Stimulated activated CD8-positive, alpha-beta memory T cell treated with anti-CD3 and anti-CD28 coated beads, Interleukin-15, amount 100 ng/mL, for 24 hours (primary cell): Measurements from ENCODE around the gene ARPC1B.
"Not testable (repeated sequence)": the region's sequence is repeated elsewhere in the genome, so short reads cannot be mapped to it uniquely, and the experiment has no call there.

Experiments
- DNase-seq: peaks from one replicate; pipeline ENCODE4 v3.0.0-alpha.2; 2020; ENCODE audit warnings: low read depth

Gene ARPC1B

GRCh38 chr7:99368750-99369389, 5.7 kb upstream of the ARPC1B start:
- no peak for DNase-seq

GRCh38 chr7:99369767-99370391, 4.7 kb upstream of the ARPC1B start:
- DNase-seq, result no peak

GRCh38 chr7:99371376-99371920, 3.1 kb upstream of the ARPC1B start:
- DNase-seq, result no peak

GRCh38 chr7:99372275-99373090, 2.0 kb upstream of the ARPC1B start:
- no peak for DNase-seq

- DNase-seq, result no peak
Observed at GRCh38 chr7:99373091-99374066, 1.2 kb upstream of the ARPC1B start.

GRCh38 chr7:99375070-99375807, 709 bp downstream of the ARPC1B start:
- peak; percentile 42 for DNase-seq

- no peak for DNase-seq
Observed at GRCh38 chr7:99379043-99379577, 4.6 kb downstream of the ARPC1B start.

- DNase-seq, result not testable (repeated sequence)
Observed at GRCh38 chr7:99379693-99380031, 5.1 kb downstream of the ARPC1B start.

- no peak for DNase-seq
Observed at GRCh38 chr7:99380032-99380822, 5.7 kb downstream of the ARPC1B start.

- DNase-seq, result peak; percentile 58
Observed at GRCh38 chr7:99380823-99381663, 6.5 kb downstream of the ARPC1B start.

GRCh38 chr7:99381664-99382075, 7.1 kb downstream of the ARPC1B start:
- DNase-seq, result no peak

- DNase-seq, result no peak
Observed at GRCh38 chr7:99383203-99383602, 8.7 kb downstream of the ARPC1B start.

- no peak for DNase-seq
Observed at GRCh38 chr7:99383791-99384370, 9.4 kb downstream of the ARPC1B start.

- no peak for DNase-seq
Observed at GRCh38 chr7:99384523-99384922, 10.0 kb downstream of the ARPC1B start.

- DNase-seq, result no peak
Observed at GRCh38 chr7:99385564-99385963, 11.0 kb downstream of the ARPC1B start.

GRCh38 chr7:99386584-99387238, 12.2 kb downstream of the ARPC1B start:
- no peak for DNase-seq

- DNase-seq, result not testable (repeated sequence)
Observed at GRCh38 chr7:99387239-99387635, 12.7 kb downstream of the ARPC1B start.

- DNase-seq, result no peak
Observed at GRCh38 chr7:99387912-99388311, 13.4 kb downstream of the ARPC1B start.
